SU-DHL-6 (cell line): ENCODE results near the gene PARD6A.

Experiments
- H2AFZ ChIP-seq: fragments of 200-600 bp; sonication (generic); 2 replicates; pipeline ENCODE4 v1.6.1; 2014; ENCODE audit warnings: low read depth, mild to moderate bottlenecking, moderate library complexity, mixed read lengths, antibody characterized with exemption, low read length; ENCODE audit not compliant: severe bottlenecking
- H3F3A ChIP-seq: fragments of 200-600 bp; shearing (Covaris generic); 2 replicates; pipeline ENCODE4 v1.6.0; 2016; ENCODE audit warnings: antibody characterized with exemption, mild to moderate bottlenecking; ENCODE audit not compliant: insufficient read depth
- H3K27ac ChIP-seq: fragments of 200-600 bp; sonication (generic); 2 replicates; pipeline ENCODE4 v1.5.1; 2016; ENCODE audit warnings: low read depth, mild to moderate bottlenecking, low read length, moderate library complexity, mixed read lengths
- H3K27me3 ChIP-seq: fragments of 200-600 bp; sonication (generic), shearing (Covaris generic); 2 replicates; pipeline ENCODE4 v1.6.0; 2014; ENCODE audit warnings: mild to moderate bottlenecking, low read length
- H3K36me3 ChIP-seq: fragments of 200-600 bp; sonication (generic); 2 replicates; pipeline ENCODE4 v1.6.1; 2014; ENCODE audit warnings: mild to moderate bottlenecking, low read length, mixed read lengths
- H3K4me2 ChIP-seq: fragments of 300-600, 200-600 bp; shearing (Covaris generic), sonication (generic); 2 replicates; pipeline ENCODE4 v1.6.0; 2014; ENCODE audit warnings: low read length, low read depth, mild to moderate bottlenecking; ENCODE audit not compliant: poor library complexity, severe bottlenecking
- H3K4me3 ChIP-seq: fragments of 200-600 bp; sonication (generic); 2 replicates; pipeline ENCODE4 v1.5.1; 2014; ENCODE audit warnings: antibody characterized with exemption, low read length, mild to moderate bottlenecking, mixed read lengths; ENCODE audit not compliant: insufficient read depth, poor library complexity, severe bottlenecking
- H3K79me2 ChIP-seq: fragments of 200-600 bp; sonication (generic); 2 replicates; pipeline ENCODE4 v1.6.1; 2014; ENCODE audit warnings: mild to moderate bottlenecking, low read length, moderate library complexity; ENCODE audit not compliant: insufficient read depth
- H3K9ac ChIP-seq: fragments of 200-600 bp; sonication (generic); 2 replicates; pipeline ENCODE4 v1.7.0; 2014; ENCODE audit warnings: mild to moderate bottlenecking, low read length
- H3K9me2 ChIP-seq: fragments of 200-600 bp; sonication (generic); replicated peaks from 2 replicates; pipeline ENCODE4 v1.6.1; 2014; ENCODE audit warnings: low read length; ENCODE audit not compliant: insufficient read depth
- H3K9me3 ChIP-seq: fragments of 200-600 bp; sonication (generic); 2 replicates; pipeline ENCODE4 v1.6.1; 2014; ENCODE audit warnings: low read length, mixed read lengths; ENCODE audit not compliant: insufficient read depth
- H4K20me1 ChIP-seq: fragments of 200-600 bp; sonication (generic); 2 replicates; pipeline ENCODE4 v1.6.1; 2014; ENCODE audit warnings: low read depth, mild to moderate bottlenecking, antibody characterized with exemption, low read length, moderate library complexity, mixed read lengths
- CTCF ChIP-seq: fragments of 200-600 bp; sonication (generic); IDR thresholded peaks from one replicate; pipeline ENCODE4 v1.5.1; 2017; ENCODE audit warnings: antibody characterized with exemption, mild to moderate bottlenecking, low read length, moderate library complexity; ENCODE audit not compliant: insufficient read depth, poor library complexity, severe bottlenecking
- EZH2phosphoT487 ChIP-seq: fragments of 200-600 bp; sonication (generic), shearing (Covaris generic); conservative IDR thresholded peaks from 2 replicates; pipeline ENCODE4 v1.6.1; 2018; ENCODE audit warnings: mild to moderate bottlenecking, antibody characterized with exemption, low read length, moderate library complexity, mixed read lengths

Gene PARD6A

DNA sequence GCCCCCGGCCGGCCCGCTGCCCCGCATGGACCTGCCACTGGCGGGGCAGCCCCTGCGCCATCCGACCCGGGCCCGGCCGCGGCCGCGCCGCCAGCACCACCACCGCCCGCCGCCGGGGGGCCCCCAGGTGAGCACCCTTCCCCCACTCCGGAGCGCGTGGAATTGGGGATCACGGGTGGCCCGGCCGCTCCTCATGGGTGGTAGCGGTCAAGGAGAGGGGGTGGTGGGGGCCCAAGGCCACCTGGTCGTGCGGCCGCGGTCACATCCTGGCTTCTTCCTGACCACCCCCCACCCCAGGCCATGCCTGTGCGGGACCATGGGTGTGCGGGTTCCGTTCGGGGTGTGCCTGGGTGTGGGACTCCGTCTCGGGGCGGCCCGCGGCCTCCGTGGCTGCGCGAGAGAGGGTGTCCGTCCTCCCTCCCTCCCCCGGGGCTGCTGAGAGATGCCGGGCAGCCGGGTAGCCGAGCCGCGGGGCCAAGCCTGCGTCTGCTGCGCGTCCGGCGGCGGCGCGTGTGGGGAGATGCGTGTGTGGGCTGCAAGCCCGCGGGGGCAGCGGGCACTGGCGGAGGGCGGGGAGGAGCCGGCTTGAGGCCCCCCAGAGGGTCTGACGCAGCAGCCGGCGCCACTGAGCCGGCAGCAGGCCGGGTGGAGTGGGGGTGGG is 7.5 kb upstream of the PARD6A start:
- H3K9ac ChIP-seq = no peak overlapping the region
- H3F3A ChIP-seq = peaks cover 7% of the 10 kb centered on the region; the same call in 1 of the 2 replicates
- no peaks in the 10 kb centered on the region for H3K36me3 ChIP-seq
- H3K79me2 ChIP-seq = no peaks in the 10 kb centered on the region
- H3K27ac ChIP-seq = no peak overlapping the region
- H2AFZ ChIP-seq = no peak overlapping the region
- H3K4me3 ChIP-seq = no peak overlapping the region
- TF ChIP-seq EZH2phosphoT487 (no peak), CTCF (no peak)
- H3K4me2 ChIP-seq = no peak overlapping the region
- no peaks in the 10 kb centered on the region for H3K9me3 ChIP-seq
- H4K20me1 ChIP-seq = no peaks in the 10 kb centered on the region
- no peaks in the 10 kb centered on the region for H3K9me2 ChIP-seq
- H3K27me3 ChIP-seq = no peaks in the 10 kb centered on the region

DNA sequence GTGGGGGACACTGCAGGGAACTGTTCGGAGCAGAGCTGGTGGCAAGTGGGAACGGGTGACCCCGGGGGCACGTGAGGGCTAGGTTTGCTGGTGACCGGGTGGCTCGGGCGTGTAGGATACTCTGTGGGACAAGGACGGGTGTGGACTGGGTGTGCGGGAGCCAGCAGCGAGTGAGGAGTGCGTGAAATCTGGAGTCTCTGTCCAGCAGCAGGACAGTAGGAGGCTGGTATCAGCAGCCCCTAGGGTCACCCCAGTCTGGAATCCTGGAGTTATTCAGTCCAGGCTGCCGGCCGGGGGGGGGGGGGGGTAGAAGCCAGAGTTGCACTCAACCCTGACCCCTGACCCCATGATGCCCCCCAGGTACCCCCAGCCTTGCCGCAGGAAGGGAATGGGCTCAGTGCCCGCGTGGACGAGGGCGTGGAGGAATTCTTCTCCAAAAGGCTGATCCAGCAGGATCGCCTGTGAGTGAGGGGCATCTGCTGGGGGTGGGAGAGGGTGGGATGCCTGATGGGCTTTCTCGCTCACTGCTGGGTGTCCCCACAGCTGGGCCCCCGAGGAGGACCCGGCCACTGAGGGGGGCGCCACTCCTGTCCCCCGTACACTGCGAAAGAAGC is 6.9 kb upstream of the PARD6A start:
- H3K9me3 ChIP-seq = no peaks in the 10 kb centered on the region
- H3K36me3 ChIP-seq = no peaks in the 10 kb centered on the region
- no peak overlapping the region for H3K4me2 ChIP-seq
- H4K20me1 ChIP-seq = no peaks in the 10 kb centered on the region
- TF ChIP-seq CTCF (no peak), EZH2phosphoT487 (no peak)
- no peak overlapping the region for H3K9ac ChIP-seq
- no peaks in the 10 kb centered on the region for H3K9me2 ChIP-seq
- no peaks in the 10 kb centered on the region for H3K79me2 ChIP-seq
- no peaks in the 10 kb centered on the region for H3K27me3 ChIP-seq
- peaks cover 7% of the 10 kb centered on the region; the same call in 1 of the 2 replicates for H3F3A ChIP-seq
- H3K4me3 ChIP-seq = no peak overlapping the region
- H3K27ac ChIP-seq = no peak overlapping the region
- H2AFZ ChIP-seq = no peak overlapping the region

DNA sequence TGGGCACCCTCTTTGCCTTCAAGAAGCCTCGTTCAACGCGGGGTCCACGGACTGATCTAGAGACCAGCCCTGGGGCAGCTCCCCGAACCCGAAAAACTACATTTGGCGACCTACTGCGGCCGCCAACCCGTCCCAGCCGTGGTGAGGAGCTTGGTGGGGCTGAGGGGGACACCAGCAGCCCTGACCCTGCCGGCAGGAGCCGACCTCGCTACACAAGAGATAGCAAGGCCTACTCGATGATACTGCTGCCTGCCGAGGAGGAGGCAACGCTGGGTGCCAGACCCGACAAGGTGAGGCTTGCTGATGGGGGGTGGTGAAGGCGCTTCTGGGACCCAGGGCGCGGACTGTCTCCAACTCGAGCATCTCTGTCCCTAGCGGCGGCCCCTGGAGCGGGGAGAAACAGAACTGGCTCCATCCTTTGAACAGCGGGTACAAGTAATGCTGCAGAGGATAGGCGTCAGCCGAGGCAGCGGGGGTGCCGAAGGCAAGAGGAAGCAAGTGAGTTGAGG is 6.3 kb upstream of the PARD6A start:
- Histone ChIP-seq H3K4me2 (no peak overlapping the region), H2AFZ (no peak overlapping the region), H4K20me1 (no peaks in the 10 kb centered on the region), H3K4me3 (no peak overlapping the region), H3K9me2 (no peaks in the 10 kb centered on the region), H3K9ac (no peak overlapping the region), H3F3A (peaks cover 7% of the 10 kb centered on the region; the same call in 1 of the 2 replicates), H3K9me3 (no peaks in the 10 kb centered on the region), H3K27me3 (no peaks in the 10 kb centered on the region), H3K79me2 (no peaks in the 10 kb centered on the region), H3K27ac (no peak overlapping the region), H3K36me3 (no peaks in the 10 kb centered on the region)
- TF ChIP-seq EZH2phosphoT487 (no peak), CTCF (no peak)
